ENCODE results near the gene MMAB. TPM values are rescaled to one million over a fixed set of nuclear protein-coding genes. Genes with fewer than 3 reads are reported as not detected.

The MMAB gene
- total RNA-seq, 1 donor from 2014 or later = 24.7 TPM

- H3K4me3 Mint-ChIP-seq = no peak overlapping the region
- DNase-seq (ENCODE audit: low spot score) = peak; percentile 73
- H3K9me3 Mint-ChIP-seq = no peaks in the 10 kb centered on the region
- H3K4me1 ChIP-seq = peaks cover 20% of the 10 kb centered on the region
- peaks cover 8% of the 10 kb centered on the region for H4K20me1 ChIP-seq (ENCODE audit: low read depth)
- TF ChIP-seq EZH2 (IDR thresholded peaks at IDR 0.05) (no peak), EZH2phosphoT487 (IDR thresholded peaks at IDR 0.05) (no peak)
- TF ChIP-seq, protein P1, sequence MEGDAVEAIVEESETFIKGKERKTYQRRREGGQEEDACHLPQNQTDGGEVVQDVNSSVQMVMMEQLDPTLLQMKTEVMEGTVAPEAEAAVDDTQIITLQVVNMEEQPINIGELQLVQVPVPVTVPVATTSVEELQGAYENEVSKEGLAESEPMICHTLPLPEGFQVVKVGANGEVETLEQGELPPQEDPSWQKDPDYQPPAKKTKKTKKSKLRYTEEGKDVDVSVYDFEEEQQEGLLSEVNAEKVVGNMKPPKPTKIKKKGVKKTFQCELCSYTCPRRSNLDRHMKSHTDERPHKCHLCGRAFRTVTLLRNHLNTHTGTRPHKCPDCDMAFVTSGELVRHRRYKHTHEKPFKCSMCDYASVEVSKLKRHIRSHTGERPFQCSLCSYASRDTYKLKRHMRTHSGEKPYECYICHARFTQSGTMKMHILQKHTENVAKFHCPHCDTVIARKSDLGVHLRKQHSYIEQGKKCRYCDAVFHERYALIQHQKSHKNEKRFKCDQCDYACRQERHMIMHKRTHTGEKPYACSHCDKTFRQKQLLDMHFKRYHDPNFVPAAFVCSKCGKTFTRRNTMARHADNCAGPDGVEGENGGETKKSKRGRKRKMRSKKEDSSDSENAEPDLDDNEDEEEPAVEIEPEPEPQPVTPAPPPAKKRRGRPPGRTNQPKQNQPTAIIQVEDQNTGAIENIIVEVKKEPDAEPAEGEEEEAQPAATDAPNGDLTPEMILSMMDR (IDR thresholded peaks at IDR 0.05) = peak; percentile 98
- H3K27me3 Mint-ChIP-seq (ENCODE audit: insufficient read depth, low read depth) = peaks cover 12% of the 10 kb centered on the region
- H3K27ac Mint-ChIP-seq = peak overlapping the region; percentile 76
- H3K9me3 ChIP-seq (ENCODE audit: low read depth) = no peaks in the 10 kb centered on the region
- no peak overlapping the region for H3K9ac ChIP-seq
- H3F3A ChIP-seq (ENCODE audit: low read depth) = peaks cover 11% of the 10 kb centered on the region
- H3K4me3 ChIP-seq = no peak overlapping the region
- H3K27me3 ChIP-seq = no peaks in the 10 kb centered on the region
- no peak overlapping the region for H3K4me2 ChIP-seq
- H2AFZ ChIP-seq (replicated peaks) = no peak overlapping the region
- peaks cover 56% of the 10 kb centered on the region for H3K36me3 Mint-ChIP-seq
- no peak overlapping the region for H3K27ac ChIP-seq
- no peaks in the 10 kb centered on the region for H3K79me2 ChIP-seq (ENCODE audit: low read depth)
- H3K36me3 ChIP-seq = no peaks in the 10 kb centered on the region
- peaks cover 28% of the 10 kb centered on the region for H3K4me1 Mint-ChIP-seq
Observed at GRCh38 chr12:109518820-109519665, 54.3 kb downstream of the MMAB start.

GRCh38 chr12:109517619-109518018 is 55.7 kb downstream of the MMAB start:
- Mint-ChIP-seq H3K4me3 (no peak overlapping the region), H3K27ac (peak overlapping the region; percentile 52), H3K4me1 (peaks cover 19% of the 10 kb centered on the region), H3K9me3 (no peaks in the 10 kb centered on the region), H3K27me3 (ENCODE audit: insufficient read depth, low read depth) (peaks cover 6% of the 10 kb centered on the region), H3K36me3 (peaks cover 49% of the 10 kb centered on the region)
- no peak for DNase-seq (ENCODE audit: low spot score)
- no peak overlapping the region for H3K4me2 ChIP-seq
- H3F3A ChIP-seq (ENCODE audit: low read depth) = no peaks in the 10 kb centered on the region
- no peaks in the 10 kb centered on the region for H3K27me3 ChIP-seq
- no peak overlapping the region for H3K4me3 ChIP-seq
- no peaks in the 10 kb centered on the region for H3K79me2 ChIP-seq (ENCODE audit: low read depth)
- no peak overlapping the region for H3K9ac ChIP-seq
- no peak overlapping the region for H2AFZ ChIP-seq (replicated peaks)
- no peak overlapping the region for H3K27ac ChIP-seq
- TF ChIP-seq, protein P1 (IDR thresholded peaks at IDR 0.05) = no peak
- TF ChIP-seq EZH2 (IDR thresholded peaks at IDR 0.05) (no peak), EZH2phosphoT487 (IDR thresholded peaks at IDR 0.05) (no peak)
- no peaks in the 10 kb centered on the region for H3K36me3 ChIP-seq
- no peaks in the 10 kb centered on the region for H3K9me3 ChIP-seq (ENCODE audit: low read depth)
- peaks cover 6% of the 10 kb centered on the region for H3K4me1 ChIP-seq
- no peaks in the 10 kb centered on the region for H4K20me1 ChIP-seq (ENCODE audit: low read depth)

GRCh38 chr12:109513977-109514376 is 59.3 kb downstream of the MMAB start:
- no peaks in the 10 kb centered on the region for H3F3A ChIP-seq (ENCODE audit: low read depth)
- DNase-seq (ENCODE audit: low spot score) = no peak
- H3K9ac ChIP-seq = no peak overlapping the region
- peaks cover 13% of the 10 kb centered on the region for H3K4me1 Mint-ChIP-seq
- H3K27me3 Mint-ChIP-seq (ENCODE audit: insufficient read depth, low read depth) = no peaks in the 10 kb centered on the region
- no peaks in the 10 kb centered on the region for H4K20me1 ChIP-seq (ENCODE audit: low read depth)
- no peak overlapping the region for H3K4me2 ChIP-seq
- H3K36me3 ChIP-seq = no peaks in the 10 kb centered on the region
- no peak overlapping the region for H3K4me3 Mint-ChIP-seq
- peaks cover 38% of the 10 kb centered on the region for H3K36me3 Mint-ChIP-seq
- no peak overlapping the region for H3K27ac Mint-ChIP-seq
- TF ChIP-seq, protein P1 (IDR thresholded peaks at IDR 0.05) = no peak
- TF ChIP-seq EZH2 (IDR thresholded peaks at IDR 0.05) (no peak), EZH2phosphoT487 (IDR thresholded peaks at IDR 0.05) (no peak)
- H3K27ac ChIP-seq = no peak overlapping the region
- H3K4me3 ChIP-seq = no peak overlapping the region
- H3K9me3 ChIP-seq (ENCODE audit: low read depth) = no peaks in the 10 kb centered on the region
- no peak overlapping the region for H2AFZ ChIP-seq (replicated peaks)
- no peaks in the 10 kb centered on the region for H3K9me3 Mint-ChIP-seq
- H3K4me1 ChIP-seq = no peaks in the 10 kb centered on the region
- H3K79me2 ChIP-seq (ENCODE audit: low read depth) = no peaks in the 10 kb centered on the region
- H3K27me3 ChIP-seq = no peaks in the 10 kb centered on the region
